GM12878 (cell line): ENCODE results near the gene MDFIC.

Experiments
- BHLHE40 ChIP-seq, 2 experiments: fragments of 450-650 bp in 1 of 2; IDR thresholded peaks; 2 replicates each; pipeline ENCODE4 v1.6.1; 2011 to 2017; ENCODE audit warnings: low read depth in 2 of 2, borderline replicate concordance in 1 of 2, improper control_type of control experiment in 1 of 2, low read length in 1 of 2, mild to moderate bottlenecking in 1 of 2
- CEBPB ChIP-seq, 2 experiments: fragments of 150-350 bp in 1 of 2; IDR thresholded peaks; 2 replicates each; pipeline ENCODE4 v1.6.1; 2012 to 2014; ENCODE audit warnings: low read depth in 2 of 2, low read length in 2 of 2, borderline replicate concordance in 1 of 2, inconsistent platforms in 1 of 2
- CTCF ChIP-seq, 3 experiments: IDR thresholded peaks in 2 of 3; conservative IDR thresholded peaks in 1 of 3; 2 replicates each; pipeline ENCODE4 v1.5.1; 2011; ENCODE audit warnings: low read depth in 3 of 3, low read length in 3 of 3, mild to moderate bottlenecking in 3 of 3, control low read depth in 2 of 3, moderate library complexity in 2 of 3, inconsistent platforms in 1 of 3, mixed read lengths in 1 of 3; ENCODE audit not compliant: control insufficient read depth in 2 of 3, insufficient read depth in 1 of 3; ENCODE audit errors: extremely low read depth in 1 of 3
- HDGF ChIP-seq: fragments of 450-650 bp; IDR thresholded peaks from 2 replicates; pipeline ENCODE4 v1.6.1; 2016; ENCODE audit warnings: antibody characterized with exemption
- NBN ChIP-seq: fragments of 450-650 bp; IDR thresholded peaks from 2 replicates; pipeline ENCODE4 v1.6.1; 2016
- POLR2A ChIP-seq: IDR thresholded peaks from 2 replicates; pipeline ENCODE4 v1.6.1; 2011; ENCODE audit warnings: low read depth, mild to moderate bottlenecking, low read length
- RAD21 ChIP-seq: IDR thresholded peaks from 2 replicates; pipeline ENCODE4 v1.6.1; 2011; ENCODE audit warnings: mild to moderate bottlenecking, low read depth, low read length, moderate library complexity; ENCODE audit not compliant: insufficient read depth
- TAF1 ChIP-seq: IDR thresholded peaks from 2 replicates; pipeline ENCODE4 v1.6.1; 2011; ENCODE audit warnings: mild to moderate bottlenecking, low read depth, low read length, borderline replicate concordance
- TARDBP ChIP-seq: IDR thresholded peaks from 2 replicates; pipeline ENCODE4 v1.6.1; 2016; ENCODE audit warnings: borderline replicate concordance

- TF ChIP-seq HDGF: no peak
- no peak for TF ChIP-seq CEBPB (IDR thresholded peaks at IDR 0.05; ENCODE audit: borderline replicate concordance in 1 of 2, low read depth in 2 of 2, low read length in 2 of 2)
- TF ChIP-seq RAD21: no peak
- TF ChIP-seq TARDBP: no peak
- no peak for TF ChIP-seq POLR2A
- TF ChIP-seq TAF1: no peak
- TF ChIP-seq CTCF (IDR thresholded peaks at IDR 0.05 in 2 of 3, conservative IDR thresholded peaks at IDR 0.05 in 1 of 3; ENCODE audit: control insufficient read depth in 2 of 3, extremely low read depth in 1 of 3, insufficient read depth in 1 of 3, low read depth in 3 of 3, low read length in 3 of 3): no peak
- no peak for TF ChIP-seq BHLHE40 (IDR thresholded peaks at IDR 0.05; ENCODE audit: borderline replicate concordance in 1 of 2, low read depth in 2 of 2, low read length in 1 of 2)
- no peak for TF ChIP-seq NBN
These were observed 130.8 kb downstream of the MDFIC start for GRCh38 chr7:115052706-115053105.
